Vagina (tissue), 2 donors: ENCODE data around the gene IGSF9. TPM values are rescaled to one million over a fixed set of nuclear protein-coding genes. Genes with fewer than 3 reads are reported as not detected.

Experiments used
- DNase-seq, 2 donors: peaks; one replicate each; pipeline ENCODE4 v3.0.0-alpha.2; 2017; ENCODE audit errors: extremely low spot score in 2 of 2
- H3K27ac ChIP-seq: fragments of 200-600 bp; sonication (generic); one replicate; pipeline ENCODE4 v1.5.1; 2019
- H3K27me3 ChIP-seq: fragments of 200-600 bp; sonication (generic); one replicate; pipeline ENCODE4 v1.5.1; 2019
- H3K36me3 ChIP-seq, 2 donors: fragments of 200-600 bp; sonication (generic); one replicate each; pipeline ENCODE4 v1.5.1; 2017 to 2019
- H3K4me1 ChIP-seq: fragments of 200-600 bp; sonication (generic); one replicate; pipeline ENCODE4 v1.5.1; 2019
- H3K4me3 ChIP-seq, 2 donors: fragments of 200-600 bp; sonication (generic); 1 replicate in 1 of 2; 2 replicates in 1 of 2; pipeline ENCODE4 v1.5.1; 2016 to 2019
- H3K9me3 ChIP-seq: fragments of 200-600 bp; sonication (generic); one replicate; pipeline ENCODE4 v1.5.1; 2019
- POLR2A ChIP-seq, 2 donors: fragments of 450-650 bp; IDR thresholded peaks; one replicate each; pipeline ENCODE4 v1.6.1; 2017; ENCODE audit warnings: antibody characterized with exemption in 2 of 2, mild to moderate bottlenecking in 2 of 2, moderate library complexity in 2 of 2
- POLR2AphosphoS5 ChIP-seq, 2 donors: sonication (generic); formaldehyde crosslinking; IDR thresholded peaks; one replicate each; pipeline ENCODE4 v1.9.0; 2017; ENCODE audit warnings: antibody characterized with exemption in 2 of 2, mild to moderate bottlenecking in 2 of 2, low read depth in 1 of 2; ENCODE audit not compliant: insufficient read depth in 1 of 2
- intact Hi-C: fragments of 100-400 bp; cut with DNase I; formaldehyde crosslinking; loops from one replicate; pipeline ENCODE4 v1.15.1; 2023
- total RNA-seq: library from RNA; depleted of rRNA; stranded (reverse); fragments of >200 nt; gene quantifications from one replicate; pipeline ENCODE4 v1.2.3, GENCODE V29; 2016
- TF ChIP-seq, protein P1 (sequence below), 3 experiments: fragments of 450-650 bp in 2 of 3; fragments of 200-600 bp in 1 of 3; sonication (generic) in 1 of 3; IDR thresholded peaks; one replicate each; pipeline ENCODE4 v1.5.1; 2017 to 2019; ENCODE audit warnings: antibody characterized with exemption in 3 of 3, mild to moderate bottlenecking in 2 of 3, moderate library complexity in 2 of 3

Gene IGSF9
- total RNA-seq, 1 donor from 2014 or later: 5.6 TPM

DNA sequence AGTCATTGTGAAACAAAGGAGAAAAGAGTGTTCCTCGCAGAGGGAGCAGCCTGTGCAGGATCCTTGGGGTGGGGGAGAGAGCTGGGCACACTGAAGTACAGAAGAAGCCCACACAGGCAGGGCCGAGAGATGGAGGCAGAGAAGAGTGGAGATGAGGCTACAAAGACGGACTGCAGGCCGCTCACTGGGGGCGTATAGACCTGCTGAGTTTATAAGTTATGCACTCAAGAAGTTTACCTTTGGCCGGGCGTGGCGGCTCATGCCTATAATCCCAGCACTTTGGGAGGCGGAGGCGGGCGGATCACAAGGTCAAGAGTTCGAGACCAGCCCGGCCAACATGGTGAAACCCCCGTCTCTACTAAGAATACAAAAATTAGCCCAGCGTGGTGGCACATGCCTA, 16.2 kb upstream of the IGSF9 start:
- intact Hi-C loops: no loop called here
- no peaks in the 10 kb centered on the region for H3K9me3 ChIP-seq
- peaks cover 25% of the 10 kb centered on the region for H3K4me1 ChIP-seq
- peak overlapping the region; percentile 41 for H3K27ac ChIP-seq
- no peak for TF ChIP-seq POLR2AphosphoS5 (IDR thresholded peaks at IDR 0.05; ENCODE audit: insufficient read depth in 1 of 2, low read depth in 1 of 2)
- TF ChIP-seq POLR2A (IDR thresholded peaks at IDR 0.05): no peak
- TF ChIP-seq, protein P1, sequence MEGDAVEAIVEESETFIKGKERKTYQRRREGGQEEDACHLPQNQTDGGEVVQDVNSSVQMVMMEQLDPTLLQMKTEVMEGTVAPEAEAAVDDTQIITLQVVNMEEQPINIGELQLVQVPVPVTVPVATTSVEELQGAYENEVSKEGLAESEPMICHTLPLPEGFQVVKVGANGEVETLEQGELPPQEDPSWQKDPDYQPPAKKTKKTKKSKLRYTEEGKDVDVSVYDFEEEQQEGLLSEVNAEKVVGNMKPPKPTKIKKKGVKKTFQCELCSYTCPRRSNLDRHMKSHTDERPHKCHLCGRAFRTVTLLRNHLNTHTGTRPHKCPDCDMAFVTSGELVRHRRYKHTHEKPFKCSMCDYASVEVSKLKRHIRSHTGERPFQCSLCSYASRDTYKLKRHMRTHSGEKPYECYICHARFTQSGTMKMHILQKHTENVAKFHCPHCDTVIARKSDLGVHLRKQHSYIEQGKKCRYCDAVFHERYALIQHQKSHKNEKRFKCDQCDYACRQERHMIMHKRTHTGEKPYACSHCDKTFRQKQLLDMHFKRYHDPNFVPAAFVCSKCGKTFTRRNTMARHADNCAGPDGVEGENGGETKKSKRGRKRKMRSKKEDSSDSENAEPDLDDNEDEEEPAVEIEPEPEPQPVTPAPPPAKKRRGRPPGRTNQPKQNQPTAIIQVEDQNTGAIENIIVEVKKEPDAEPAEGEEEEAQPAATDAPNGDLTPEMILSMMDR (IDR thresholded peaks at IDR 0.05): no peak
- peak overlapping the region in 1 of 2 donors; percentile 21 for H3K4me3 ChIP-seq
- H3K27me3 ChIP-seq: no peaks in the 10 kb centered on the region
- no peak for DNase-seq
- H3K36me3 ChIP-seq: no peaks in the 10 kb centered on the region

DNA sequence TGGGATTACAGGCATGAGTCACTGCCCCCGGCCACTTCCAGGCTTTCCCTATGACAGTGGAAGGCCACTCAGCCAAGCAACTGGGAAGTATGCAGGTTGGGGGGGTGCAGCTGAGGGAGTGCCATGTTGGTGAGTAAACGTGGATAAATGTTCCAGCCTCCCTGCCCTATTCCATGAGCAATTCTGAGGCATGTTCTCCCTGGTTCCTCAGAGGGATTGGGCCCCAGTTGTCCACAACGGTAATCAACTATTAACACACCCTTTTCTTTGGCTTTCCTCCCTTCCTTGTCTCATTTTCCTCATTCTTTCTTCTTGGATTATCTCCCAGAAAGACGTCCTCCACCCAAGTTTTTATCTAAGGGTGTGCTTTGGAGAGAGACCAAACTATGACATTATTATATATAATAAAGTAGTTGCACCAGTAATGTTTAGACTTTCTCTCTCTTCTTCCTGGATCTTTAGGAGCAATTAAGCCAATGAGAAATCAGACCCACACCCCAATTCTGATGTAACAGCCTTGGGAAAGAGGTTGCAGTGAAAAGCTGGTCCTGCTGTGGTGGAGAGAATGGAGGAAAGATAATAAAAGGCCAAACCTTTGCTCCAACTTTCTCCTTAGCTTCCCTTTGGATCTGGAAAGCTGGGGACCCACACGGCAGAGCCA, 15.4 kb upstream of the IGSF9 start:
- no peak for DNase-seq
- peak overlapping the region in 1 of 2 donors; percentile 21 for H3K4me3 ChIP-seq

DNA sequence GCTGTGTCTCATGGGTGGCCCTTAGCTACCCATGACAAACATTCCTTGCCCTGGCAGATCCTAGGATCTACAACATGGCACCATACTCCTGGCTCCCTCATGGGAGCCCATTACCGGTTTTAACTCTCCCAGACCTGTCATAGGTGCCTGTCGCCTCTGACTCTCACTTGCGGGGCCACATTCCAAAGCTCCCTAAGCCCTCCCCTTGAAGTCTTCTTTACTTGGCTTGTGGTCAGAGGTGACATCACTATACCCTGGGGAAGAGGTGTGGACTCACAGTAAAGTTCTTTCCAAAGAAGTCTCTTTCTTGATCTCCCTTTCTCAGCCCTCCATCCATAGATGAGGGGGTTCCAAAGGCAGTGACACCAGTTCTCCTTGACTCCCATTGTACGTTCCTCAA, 14.0 kb upstream of the IGSF9 start:
- Histone ChIP-seq H3K27me3 (no peaks in the 10 kb centered on the region), H3K36me3 (no peaks in the 10 kb centered on the region), H3K9me3 (no peaks in the 10 kb centered on the region), H3K27ac (no peak overlapping the region), H3K4me1 (peaks cover 24% of the 10 kb centered on the region), H3K4me3 (no peak overlapping the region)
- intact Hi-C loops: no loop called here
- TF ChIP-seq POLR2A (IDR thresholded peaks at IDR 0.05): no peak
- no peak for TF ChIP-seq POLR2AphosphoS5 (IDR thresholded peaks at IDR 0.05; ENCODE audit: insufficient read depth in 1 of 2, low read depth in 1 of 2)
- TF ChIP-seq, protein P1 (IDR thresholded peaks at IDR 0.05): no peak
- DNase-seq: no peak

More for the DNA sequence above, 15.4 kb upstream of the IGSF9 start:
- H3K27me3 ChIP-seq: no peaks in the 10 kb centered on the region
- no peaks in the 10 kb centered on the region for H3K9me3 ChIP-seq
- H3K27ac ChIP-seq: peak overlapping the region; percentile 41
- H3K4me1 ChIP-seq: peaks cover 25% of the 10 kb centered on the region
- intact Hi-C loops: no loop called here
- no peaks in the 10 kb centered on the region for H3K36me3 ChIP-seq
- TF ChIP-seq POLR2AphosphoS5 (IDR thresholded peaks at IDR 0.05; ENCODE audit: insufficient read depth in 1 of 2, low read depth in 1 of 2) (peak; percentile 37 to 70), POLR2A (IDR thresholded peaks at IDR 0.05) (no peak)
- TF ChIP-seq, protein P1 (IDR thresholded peaks at IDR 0.05): no peak

DNA sequence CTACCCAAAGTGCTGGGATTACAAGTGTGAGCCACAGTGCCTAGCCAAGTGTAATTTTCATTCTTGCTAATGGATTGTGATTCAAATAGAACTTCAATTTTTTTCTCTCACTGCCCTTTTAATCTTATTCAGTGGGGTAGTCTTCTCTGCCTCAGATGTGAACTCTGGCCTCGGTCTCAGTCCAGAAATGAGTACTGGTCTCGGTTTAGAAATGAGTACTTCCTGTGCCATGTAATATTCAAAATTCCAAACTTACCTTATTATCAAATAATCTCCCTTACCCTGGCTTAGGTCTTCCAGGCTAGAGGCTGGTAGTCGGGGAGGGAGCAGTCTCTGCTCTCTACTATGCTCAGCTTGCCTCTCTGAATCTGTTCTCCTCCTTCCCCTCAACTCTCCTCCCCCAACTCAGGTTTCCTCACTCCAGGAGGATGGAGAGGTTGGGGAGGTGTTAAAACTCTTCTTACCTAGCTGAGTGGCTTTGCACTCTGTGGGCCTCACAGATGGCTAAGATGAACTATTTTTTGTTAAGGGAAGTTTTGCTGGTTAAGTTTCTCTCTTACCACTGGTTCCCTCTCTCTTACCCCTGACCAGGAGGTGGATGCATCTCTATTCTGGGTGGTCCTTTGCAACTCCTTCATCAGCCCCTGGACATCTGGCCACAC, 13.4 kb upstream of the IGSF9 start:
- intact Hi-C loops: no loop called here
- no peak overlapping the region for H3K27ac ChIP-seq
- TF ChIP-seq POLR2AphosphoS5 (IDR thresholded peaks at IDR 0.05; ENCODE audit: insufficient read depth in 1 of 2, low read depth in 1 of 2): no peak
- TF ChIP-seq, protein P1 (IDR thresholded peaks at IDR 0.05): no peak
- no peak for TF ChIP-seq POLR2A (IDR thresholded peaks at IDR 0.05)

DNA sequence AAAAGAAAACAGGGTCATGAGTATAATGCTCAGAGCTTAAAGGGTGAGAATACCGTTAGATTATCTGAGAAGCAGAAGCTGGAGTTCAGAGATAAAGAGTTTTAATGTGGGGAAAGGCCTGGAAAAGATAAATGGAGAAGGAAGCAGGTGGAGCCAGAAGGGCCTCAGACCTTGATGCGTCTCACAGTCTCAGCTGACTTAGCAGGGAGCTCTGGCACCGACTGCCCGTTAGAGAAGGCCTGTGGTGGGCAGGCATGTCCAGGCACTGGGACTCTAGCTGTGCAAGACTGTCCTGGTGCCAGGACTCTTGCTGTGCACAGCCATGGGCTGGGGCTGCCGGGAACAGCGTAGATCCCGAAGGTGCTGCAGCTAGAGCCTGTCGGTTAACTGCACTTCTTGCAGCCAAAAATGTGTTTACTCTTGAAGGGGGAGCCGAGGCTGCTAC, 12.4 kb upstream of the IGSF9 start:
- H3K4me1 ChIP-seq: peaks cover 18% of the 10 kb centered on the region
- H3K27ac ChIP-seq: no peak overlapping the region
- H3K27me3 ChIP-seq: no peaks in the 10 kb centered on the region
- H3K36me3 ChIP-seq: no peaks in the 10 kb centered on the region
- no peak overlapping the region for H3K4me3 ChIP-seq
- no peaks in the 10 kb centered on the region for H3K9me3 ChIP-seq
- TF ChIP-seq POLR2AphosphoS5 (IDR thresholded peaks at IDR 0.05; ENCODE audit: insufficient read depth in 1 of 2, low read depth in 1 of 2) (no peak), POLR2A (IDR thresholded peaks at IDR 0.05) (no peak)
- TF ChIP-seq, protein P1 (IDR thresholded peaks at IDR 0.05): no peak
- DNase-seq: no peak
- intact Hi-C loops: no loop called here

More for the DNA sequence above, 13.4 kb upstream of the IGSF9 start:
- Histone ChIP-seq H3K4me1 (peaks cover 18% of the 10 kb centered on the region), H3K4me3 (no peak overlapping the region), H3K36me3 (no peaks in the 10 kb centered on the region), H3K9me3 (no peaks in the 10 kb centered on the region), H3K27me3 (no peaks in the 10 kb centered on the region)
- DNase-seq: no peak
